Heart left ventricle (tissue), 16 donors: Measurements from ENCODE around the gene ASB17. TPM values are rescaled to one million over a fixed set of nuclear protein-coding genes. Genes with fewer than 3 reads are reported as not detected.
"Not testable (repeated sequence)": the region's sequence is repeated elsewhere in the genome, so short reads cannot be mapped to it uniquely, and the experiment has no call there.

Source experiments
- ATAC-seq, 4 donors: fragments of 200-7000 bp; cut with Tn5 transposase; one replicate each; pipeline ENCODE4 v1.9.1; 2020 to 2022; ENCODE audit warnings: moderate library complexity in 4 of 4, mild to moderate bottlenecking in 3 of 4, moderate number of reproducible peaks in 1 of 4
- DNase-seq, 5 donors: peaks; one replicate each; pipeline ENCODE4 v3.0.0-alpha.2; 2020
- H3K27ac ChIP-seq, 12 donors: fragments of 200-600 bp; sonication (generic) in 4 of 12; one replicate each; pipeline versions ENCODE4 v1.5.0 to v1.8.0; 2016 to 2022; ENCODE audit warnings: mild to moderate bottlenecking in 2 of 12
- H3K27me3 ChIP-seq, 9 donors: fragments of 200-600 bp; sonication (generic) in 2 of 9; one replicate each; pipeline versions ENCODE4 v1.5.1 to v1.8.0; 2016 to 2022; ENCODE audit warnings: mild to moderate bottlenecking in 3 of 9
- H3K36me3 ChIP-seq, 9 donors: fragments of 200-600 bp; sonication (generic) in 2 of 9; one replicate each; pipeline versions ENCODE4 v1.5.0 to v1.8.0; 2018 to 2022; ENCODE audit warnings: mild to moderate bottlenecking in 2 of 9
- H3K4me1 ChIP-seq, 12 donors: fragments of 200-600 bp; sonication (generic) in 4 of 12; one replicate each; pipeline versions ENCODE4 v1.5.0 to v1.8.0; 2016 to 2022; ENCODE audit warnings: mild to moderate bottlenecking in 3 of 12
- H3K4me3 ChIP-seq, 12 donors: fragments of 200-600 bp; sonication (generic) in 4 of 12; one replicate each; pipeline versions ENCODE4 v1.5.0 to v1.8.0; 2017 to 2022; ENCODE audit warnings: mild to moderate bottlenecking in 9 of 12, moderate library complexity in 4 of 12
- H3K9me3 ChIP-seq, 12 donors: fragments of 200-600 bp; sonication (generic) in 4 of 12; one replicate each; pipeline versions ENCODE4 v1.5.0 to v1.8.0; 2016 to 2022; ENCODE audit warnings: mild to moderate bottlenecking in 1 of 12
- CTCF ChIP-seq, 12 donors: fragments of 200-600 bp; sonication (generic) in 4 of 12; IDR thresholded peaks; one replicate each; pipeline versions ENCODE4 v1.5.0 to v1.8.0; 2018 to 2022; ENCODE audit warnings: antibody characterized with exemption in 12 of 12, mild to moderate bottlenecking in 5 of 12
- POLR2A ChIP-seq, 2 donors: fragments of 450-650 bp; IDR thresholded peaks; one replicate each; pipeline ENCODE4 v1.6.1; 2017; ENCODE audit warnings: antibody characterized with exemption in 2 of 2, mild to moderate bottlenecking in 2 of 2, moderate library complexity in 2 of 2
- WGBS, 4 donors: extraction: QIAGEN DNeasy Blood & Tissue Kit in 2 of 4; methylation state at CpG; one replicate each; pipeline versions ENCODE4 v1.1.5 to v1.1.7; 2013 to 2018; 5-methylcytosine and 5-hydroxymethylcytosine counted together
- intact Hi-C, 10 donors: fragments of 100-400 bp; cut with DNase I; formaldehyde crosslinking; loops; one replicate each; pipeline versions ENCODE4 v1.11.1 to v1.14.2; 2022
- polyA plus RNA-seq, 2 donors: library from polyadenylated mRNA; stranded (reverse); fragments of 200-250 nt; gene quantifications; one replicate each; pipeline ENCODE4 v1.2.3, GENCODE V29; 2013
- total RNA-seq, 9 donors: library from RNA; depleted of rRNA in 2 of 9; stranded (reverse); fragments of >200 nt in 2 of 9; fragmentation: NEBNext Ultra II Directional in 3 of 9; extraction: Animal tissue kit (Norgen Biotek cat#: 25700) in 3 of 9; gene quantifications; one replicate each; pipeline versions ENCODE4 v1.1.0 to v1.2.4, GENCODE V29; 2016 to 2023
- donor health status: ischemic (EF 13 %, LVEDD 7.1; RV severe dilation, severe dysfunction).
- donor health status: healthy with polysubstance abuse.
- donor health status: DM: no; HTN: yes; CAD: no.
- donor health status: DM: no; HTN: no; CAD: no.
- donor health status: ischemic (EF 25% LVEDD 6.9; RV normal size, moderate dysfunction).
- donor health status: ischemic (EF 25% LVEDD 5.7; RV mildly dilated, moderate dysfunction).
- donor health status: healthy.
- donor health status: DM: yes; HTN: yes; CAD: no.
- donor health status: ischemic (EF 35%, LVEDD 5.7; RV mildly dilated, moderate dysfunction).
- donor health status: nonischemic (EF 11% LVEDD 7.7; RV severe dilation, severe dysfunction).
- donor health status: DM: yes; HTN: yes; CAD: no.
- donor health status: PGD.
- donor health status: ischemic (EF 29% LVEDD 5.4; RV normal size, mild dysfunction).
- donor health status: nonischemic (EF 23%, LVEDD 6.1; RV moderate dilation, normal function).

Gene ASB17
- total and polyA plus RNA-seq, 11 donors: not detected

- H3K4me3 ChIP-seq: no peak overlapping the region
- no peaks in the 10 kb centered on the region for H3K36me3 ChIP-seq
- 61 to 67% (median 63%) methylated on average over 1 of the region's 1 CpG for WGBS, 4 donors
- DNase-seq (no peak), ATAC-seq (no peak)
- H3K27ac ChIP-seq: no peak overlapping the region
- H3K27me3 ChIP-seq: no peaks in the 10 kb centered on the region
- no peak for TF ChIP-seq CTCF (IDR thresholded peaks at IDR 0.05)
- TF ChIP-seq POLR2A (IDR thresholded peaks at IDR 0.05): no peak
- intact Hi-C loops: no loop called here
- no peaks in the 10 kb centered on the region for H3K9me3 ChIP-seq
- no peaks in the 10 kb centered on the region for H3K4me1 ChIP-seq
Observed at GRCh38 chr1:75967719-75968118, 35.5 kb upstream of the ASB17 start.

GRCh38 chr1:75964760-75965408 lies 32.7 kb upstream of the ASB17 start:
- TF ChIP-seq POLR2A (IDR thresholded peaks at IDR 0.05) (no peak), CTCF (IDR thresholded peaks at IDR 0.05) (no peak)
- intact Hi-C loops: no loop called here
- H3K27me3 ChIP-seq: no peaks in the 10 kb centered on the region
- H3K36me3 ChIP-seq: no peaks in the 10 kb centered on the region
- H3K27ac ChIP-seq: no peak overlapping the region
- H3K9me3 ChIP-seq: peaks cover 0 to 6% (median 0%) of the 10 kb centered on the region in 12 donors
- H3K4me3 ChIP-seq: no peak overlapping the region
- DNase-seq (no peak), ATAC-seq (no peak)
- no peaks in the 10 kb centered on the region for H3K4me1 ChIP-seq

GRCh38 chr1:75964110-75964759 lies 32.0 kb upstream of the ASB17 start:
- H3K9me3 ChIP-seq, ATAC-seq, H3K27ac ChIP-seq, intact Hi-C loops, H3K4me1 ChIP-seq, H3K27me3 ChIP-seq, DNase-seq, H3K4me3 ChIP-seq, H3K36me3 ChIP-seq: not testable (repeated sequence)
- WGBS, 4 donors: 63 to 76% (median 72%) methylated on average over 10 of the region's 10 CpGs

- DNase-seq (no peak), ATAC-seq (no peak)
- H3K27ac ChIP-seq: no peak overlapping the region
- no peak overlapping the region for H3K4me3 ChIP-seq
- no peaks in the 10 kb centered on the region for H3K27me3 ChIP-seq
- no peaks in the 10 kb centered on the region for H3K36me3 ChIP-seq
- intact Hi-C loops: no loop called here
- H3K9me3 ChIP-seq: no peaks in the 10 kb centered on the region
- TF ChIP-seq POLR2A (IDR thresholded peaks at IDR 0.05) (no peak), CTCF (IDR thresholded peaks at IDR 0.05) (no peak)
- H3K4me1 ChIP-seq: no peaks in the 10 kb centered on the region
Observed at GRCh38 chr1:75954586-75954985, 22.4 kb upstream of the ASB17 start.

- Histone ChIP-seq H3K27ac (no peak overlapping the region), H3K27me3 (no peaks in the 10 kb centered on the region), H3K9me3 (no peaks in the 10 kb centered on the region), H3K36me3 (no peaks in the 10 kb centered on the region), H3K4me3 (no peak overlapping the region), H3K4me1 (no peaks in the 10 kb centered on the region)
- TF ChIP-seq CTCF (IDR thresholded peaks at IDR 0.05) (no peak), POLR2A (IDR thresholded peaks at IDR 0.05) (no peak)
- 81 to 89% (median 85%) methylated on average over 4 of the region's 4 CpGs for WGBS, 4 donors
- no peak for DNase-seq
- intact Hi-C loops: no loop called here
- no peak for ATAC-seq
Observed at GRCh38 chr1:75953461-75953860, 21.3 kb upstream of the ASB17 start.
